ENCODE results near the gene TDP1. TPM values are rescaled to one million over a fixed set of nuclear protein-coding genes. Genes with fewer than 3 reads are reported as not detected.

Gene TDP1
- total and polyA plus RNA-seq, 2 of the 13 experiments (the other 11 are each of a cell fraction or from before 2014, with no cell fraction given), result 16.4 to 31.2 TPM

DNA sequence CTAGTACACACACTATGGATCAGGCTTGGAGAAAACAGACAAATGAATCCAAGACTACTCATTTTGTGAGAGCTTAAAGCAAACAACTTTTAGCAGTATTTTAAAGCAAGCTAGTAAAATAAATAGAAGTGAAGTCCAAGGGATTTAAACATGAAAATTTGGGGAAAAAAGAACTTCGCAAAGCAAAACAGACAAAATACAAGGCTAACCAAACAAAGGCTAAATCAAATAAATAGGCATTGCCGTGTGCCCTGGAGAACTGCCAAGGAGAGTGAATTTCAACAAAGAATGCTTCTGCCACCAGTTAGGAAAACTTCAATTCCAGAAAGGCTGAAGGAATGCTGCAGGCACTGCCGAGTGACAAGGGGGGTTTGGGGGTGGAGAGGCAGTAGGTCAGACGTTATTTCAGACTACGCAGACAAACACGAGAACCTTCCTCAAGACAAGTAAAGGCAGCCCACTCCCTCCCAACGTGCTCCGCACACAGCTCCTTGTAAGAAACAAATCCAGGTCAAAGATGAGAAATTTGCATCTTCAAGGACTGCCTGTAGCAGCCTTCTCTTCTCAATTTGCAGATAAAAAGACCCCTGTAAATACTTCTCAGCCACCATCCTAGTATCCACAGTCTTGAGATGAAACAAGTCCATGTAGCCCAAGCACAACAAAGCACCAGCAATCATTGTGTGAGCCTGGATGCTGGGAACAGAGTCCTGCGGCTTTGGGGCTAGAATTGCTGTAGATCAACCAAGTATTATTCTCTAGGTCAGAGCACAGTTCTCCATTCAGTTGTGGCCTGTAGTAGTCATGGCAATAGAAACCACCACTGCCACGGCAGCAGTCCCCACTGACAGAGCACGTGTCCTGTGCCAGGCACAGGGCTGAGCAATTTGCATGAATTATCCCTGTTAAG lies 44.5 kb upstream of the TDP1 start (continued):
- TF ChIP-seq, protein P1, sequence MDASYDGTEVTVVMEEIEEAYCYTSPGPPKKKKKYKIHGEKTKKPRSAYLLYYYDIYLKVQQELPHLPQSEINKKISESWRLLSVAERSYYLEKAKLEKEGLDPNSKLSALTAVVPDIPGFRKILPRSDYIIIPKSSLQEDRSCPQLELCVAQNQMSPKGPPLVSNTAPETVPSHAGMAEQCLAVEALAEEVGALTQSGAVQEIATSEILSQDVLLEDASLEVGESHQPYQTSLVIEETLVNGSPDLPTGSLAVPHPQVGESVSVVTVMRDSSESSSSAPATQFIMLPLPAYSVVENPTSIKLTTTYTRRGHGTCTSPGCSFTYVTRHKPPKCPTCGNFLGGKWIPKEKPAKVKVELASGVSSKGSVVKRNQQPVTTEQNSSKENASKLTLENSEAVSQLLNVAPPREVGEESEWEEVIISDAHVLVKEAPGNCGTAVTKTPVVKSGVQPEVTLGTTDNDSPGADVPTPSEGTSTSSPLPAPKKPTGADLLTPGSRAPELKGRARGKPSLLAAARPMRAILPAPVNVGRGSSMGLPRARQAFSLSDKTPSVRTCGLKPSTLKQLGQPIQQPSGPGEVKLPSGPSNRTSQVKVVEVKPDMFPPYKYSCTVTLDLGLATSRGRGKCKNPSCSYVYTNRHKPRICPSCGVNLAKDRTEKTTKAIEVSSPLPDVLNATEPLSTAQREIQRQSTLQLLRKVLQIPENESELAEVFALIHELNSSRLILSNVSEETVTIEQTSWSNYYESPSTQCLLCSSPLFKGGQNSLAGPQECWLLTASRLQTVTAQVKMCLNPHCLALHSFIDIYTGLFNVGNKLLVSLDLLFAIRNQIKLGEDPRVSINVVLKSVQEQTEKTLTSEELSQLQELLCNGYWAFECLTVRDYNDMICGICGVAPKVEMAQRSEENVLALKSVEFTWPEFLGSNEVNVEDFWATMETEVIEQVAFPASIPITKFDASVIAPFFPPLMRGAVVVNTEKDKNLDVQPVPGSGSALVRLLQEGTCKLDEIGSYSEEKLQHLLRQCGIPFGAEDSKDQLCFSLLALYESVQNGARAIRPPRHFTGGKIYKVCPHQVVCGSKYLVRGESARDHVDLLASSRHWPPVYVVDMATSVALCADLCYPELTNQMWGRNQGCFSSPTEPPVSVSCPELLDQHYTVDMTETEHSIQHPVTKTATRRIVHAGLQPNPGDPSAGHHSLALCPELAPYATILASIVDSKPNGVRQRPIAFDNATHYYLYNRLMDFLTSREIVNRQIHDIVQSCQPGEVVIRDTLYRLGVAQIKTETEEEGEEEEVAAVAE (CRISPR knock-in tag; IDR thresholded peaks at IDR 0.05; ENCODE audit: borderline replicate concordance), result peak; percentile 22; the same call in 1 of the 2 replicates
- TF ChIP-seq, protein P2, sequence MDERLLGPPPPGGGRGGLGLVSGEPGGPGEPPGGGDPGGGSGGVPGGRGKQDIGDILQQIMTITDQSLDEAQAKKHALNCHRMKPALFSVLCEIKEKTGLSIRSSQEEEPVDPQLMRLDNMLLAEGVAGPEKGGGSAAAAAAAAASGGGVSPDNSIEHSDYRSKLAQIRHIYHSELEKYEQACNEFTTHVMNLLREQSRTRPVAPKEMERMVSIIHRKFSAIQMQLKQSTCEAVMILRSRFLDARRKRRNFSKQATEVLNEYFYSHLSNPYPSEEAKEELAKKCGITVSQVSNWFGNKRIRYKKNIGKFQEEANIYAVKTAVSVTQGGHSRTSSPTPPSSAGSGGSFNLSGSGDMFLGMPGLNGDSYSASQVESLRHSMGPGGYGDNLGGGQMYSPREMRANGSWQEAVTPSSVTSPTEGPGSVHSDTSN (CRISPR knock-in tag; IDR thresholded peaks at IDR 0.05), result no peak
- TF ChIP-seq ZNF557 (CRISPR knock-in tag; IDR thresholded peaks at IDR 0.05) (no peak), YY1 (IDR thresholded peaks at IDR 0.05; ENCODE audit: insufficient read depth, insufficient replicate concordance, low read depth, low read length) (no peak), ZNF660 (CRISPR knock-in tag; IDR thresholded peaks at IDR 0.05; ENCODE audit: borderline replicate concordance, low read depth) (no peak), CHCHD3 (CRISPR knock-in tag; IDR thresholded peaks at IDR 0.05) (0 out of 2 replicates have a peak, but pooled peaks have one; percentile 29), ZNF703 (CRISPR knock-in tag; IDR thresholded peaks at IDR 0.05; ENCODE audit: borderline replicate concordance) (no peak), ZNF484 (CRISPR knock-in tag; IDR thresholded peaks at IDR 0.05; ENCODE audit: borderline replicate concordance, low read depth) (no peak), GATAD2A (CRISPR knock-in tag; IDR thresholded peaks at IDR 0.05) (peak; percentile 86), ZNF589 (CRISPR knock-in tag; conservative IDR thresholded peaks at IDR 0.05) (no peak), GMEB2 (CRISPR knock-in tag; IDR thresholded peaks at IDR 0.05; ENCODE audit: low read depth) (no peak), ZSCAN30 (CRISPR knock-in tag; IDR thresholded peaks at IDR 0.05) (no peak), HIVEP1 (CRISPR knock-in tag; IDR thresholded peaks at IDR 0.05) (no peak)
- TF ChIP-seq, protein P3, sequence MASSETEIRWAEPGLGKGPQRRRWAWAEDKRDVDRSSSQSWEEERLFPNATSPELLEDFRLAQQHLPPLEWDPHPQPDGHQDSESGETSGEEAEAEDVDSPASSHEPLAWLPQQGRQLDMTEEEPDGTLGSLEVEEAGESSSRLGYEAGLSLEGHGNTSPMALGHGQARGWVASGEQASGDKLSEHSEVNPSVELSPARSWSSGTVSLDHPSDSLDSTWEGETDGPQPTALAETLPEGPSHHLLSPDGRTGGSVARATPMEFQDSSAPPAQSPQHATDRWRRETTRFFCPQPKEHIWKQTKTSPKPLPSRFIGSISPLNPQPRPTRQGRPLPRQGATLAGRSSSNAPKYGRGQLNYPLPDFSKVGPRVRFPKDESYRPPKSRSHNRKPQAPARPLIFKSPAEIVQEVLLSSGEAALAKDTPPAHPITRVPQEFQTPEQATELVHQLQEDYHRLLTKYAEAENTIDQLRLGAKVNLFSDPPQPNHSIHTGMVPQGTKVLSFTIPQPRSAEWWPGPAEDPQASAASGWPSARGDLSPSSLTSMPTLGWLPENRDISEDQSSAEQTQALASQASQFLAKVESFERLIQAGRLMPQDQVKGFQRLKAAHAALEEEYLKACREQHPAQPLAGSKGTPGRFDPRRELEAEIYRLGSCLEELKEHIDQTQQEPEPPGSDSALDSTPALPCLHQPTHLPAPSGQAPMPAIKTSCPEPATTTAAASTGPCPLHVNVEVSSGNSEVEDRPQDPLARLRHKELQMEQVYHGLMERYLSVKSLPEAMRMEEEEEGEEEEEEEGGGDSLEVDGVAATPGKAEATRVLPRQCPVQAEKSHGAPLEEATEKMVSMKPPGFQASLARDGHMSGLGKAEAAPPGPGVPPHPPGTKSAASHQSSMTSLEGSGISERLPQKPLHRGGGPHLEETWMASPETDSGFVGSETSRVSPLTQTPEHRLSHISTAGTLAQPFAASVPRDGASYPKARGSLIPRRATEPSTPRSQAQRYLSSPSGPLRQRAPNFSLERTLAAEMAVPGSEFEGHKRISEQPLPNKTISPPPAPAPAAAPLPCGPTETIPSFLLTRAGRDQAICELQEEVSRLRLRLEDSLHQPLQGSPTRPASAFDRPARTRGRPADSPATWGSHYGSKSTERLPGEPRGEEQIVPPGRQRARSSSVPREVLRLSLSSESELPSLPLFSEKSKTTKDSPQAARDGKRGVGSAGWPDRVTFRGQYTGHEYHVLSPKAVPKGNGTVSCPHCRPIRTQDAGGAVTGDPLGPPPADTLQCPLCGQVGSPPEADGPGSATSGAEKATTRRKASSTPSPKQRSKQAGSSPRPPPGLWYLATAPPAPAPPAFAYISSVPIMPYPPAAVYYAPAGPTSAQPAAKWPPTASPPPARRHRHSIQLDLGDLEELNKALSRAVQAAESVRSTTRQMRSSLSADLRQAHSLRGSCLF (CRISPR knock-in tag; IDR thresholded peaks at IDR 0.05; ENCODE audit: borderline replicate concordance), result no peak
- TF ChIP-seq, protein P4, sequence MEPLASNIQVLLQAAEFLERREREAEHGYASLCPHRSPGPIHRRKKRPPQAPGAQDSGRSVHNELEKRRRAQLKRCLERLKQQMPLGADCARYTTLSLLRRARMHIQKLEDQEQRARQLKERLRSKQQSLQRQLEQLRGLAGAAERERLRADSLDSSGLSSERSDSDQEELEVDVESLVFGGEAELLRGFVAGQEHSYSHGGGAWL (CRISPR knock-in tag; IDR thresholded peaks at IDR 0.05), result no peak

Data from HepG2 (cell line).